GM12872 (cell line): ENCODE data around the gene PRR19.

Experiments
- TF ChIP-seq, protein P1 (sequence below): IDR thresholded peaks from 3 replicates; pipeline ENCODE4 v1.5.1; 2011; ENCODE audit warnings: low read depth, mild to moderate bottlenecking, low read length, moderate library complexity; ENCODE audit not compliant: insufficient read depth

Gene PRR19

DNA sequence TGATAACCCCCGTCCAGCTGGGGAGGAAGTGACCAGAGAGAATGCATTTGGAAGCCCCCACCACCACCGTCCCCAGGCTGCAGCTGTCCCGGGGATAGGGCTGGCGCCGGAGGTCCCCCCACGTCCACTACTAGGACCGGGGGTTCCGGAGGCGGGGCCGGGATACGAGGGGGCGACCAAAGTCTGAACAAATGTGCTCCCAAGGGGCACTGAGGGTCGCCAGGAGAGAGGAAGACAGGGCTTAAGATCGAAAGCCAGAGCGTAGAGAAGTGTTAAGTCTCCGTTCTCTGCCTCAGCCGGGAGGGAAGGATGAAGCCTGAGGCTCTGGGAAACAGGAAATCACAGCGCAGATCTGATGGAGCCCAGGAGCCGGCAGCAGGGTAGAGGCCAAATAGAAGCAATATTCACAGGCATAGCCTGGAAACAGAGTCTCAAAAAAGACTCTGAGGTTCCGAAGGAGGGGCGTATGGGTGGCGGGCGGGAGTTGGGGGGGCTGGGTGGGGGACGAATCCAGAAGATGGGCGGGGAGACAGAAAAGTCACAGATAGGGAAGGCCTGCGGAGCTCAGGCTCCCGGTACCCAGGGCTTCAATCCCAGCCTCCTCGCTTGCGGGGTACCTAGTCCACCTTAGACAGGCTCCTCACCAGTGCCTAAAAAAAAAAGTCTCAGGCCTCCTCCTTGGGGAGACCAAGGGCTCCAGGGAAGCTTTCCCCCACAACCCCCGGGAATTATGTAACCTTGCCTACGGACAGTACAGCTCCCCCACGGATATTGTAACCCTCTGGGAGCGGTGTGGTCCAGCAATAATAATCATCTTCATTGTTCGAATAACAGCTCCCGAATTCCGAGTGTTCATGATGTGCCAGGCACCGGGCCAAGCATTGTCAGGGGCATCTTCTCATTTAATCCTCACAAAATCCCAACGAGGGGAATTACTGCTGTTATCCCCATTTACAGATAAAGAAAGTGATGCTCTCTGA, 45.9 kb upstream of the PRR19 start:
- TF ChIP-seq, protein P1, sequence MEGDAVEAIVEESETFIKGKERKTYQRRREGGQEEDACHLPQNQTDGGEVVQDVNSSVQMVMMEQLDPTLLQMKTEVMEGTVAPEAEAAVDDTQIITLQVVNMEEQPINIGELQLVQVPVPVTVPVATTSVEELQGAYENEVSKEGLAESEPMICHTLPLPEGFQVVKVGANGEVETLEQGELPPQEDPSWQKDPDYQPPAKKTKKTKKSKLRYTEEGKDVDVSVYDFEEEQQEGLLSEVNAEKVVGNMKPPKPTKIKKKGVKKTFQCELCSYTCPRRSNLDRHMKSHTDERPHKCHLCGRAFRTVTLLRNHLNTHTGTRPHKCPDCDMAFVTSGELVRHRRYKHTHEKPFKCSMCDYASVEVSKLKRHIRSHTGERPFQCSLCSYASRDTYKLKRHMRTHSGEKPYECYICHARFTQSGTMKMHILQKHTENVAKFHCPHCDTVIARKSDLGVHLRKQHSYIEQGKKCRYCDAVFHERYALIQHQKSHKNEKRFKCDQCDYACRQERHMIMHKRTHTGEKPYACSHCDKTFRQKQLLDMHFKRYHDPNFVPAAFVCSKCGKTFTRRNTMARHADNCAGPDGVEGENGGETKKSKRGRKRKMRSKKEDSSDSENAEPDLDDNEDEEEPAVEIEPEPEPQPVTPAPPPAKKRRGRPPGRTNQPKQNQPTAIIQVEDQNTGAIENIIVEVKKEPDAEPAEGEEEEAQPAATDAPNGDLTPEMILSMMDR: no peak

DNA sequence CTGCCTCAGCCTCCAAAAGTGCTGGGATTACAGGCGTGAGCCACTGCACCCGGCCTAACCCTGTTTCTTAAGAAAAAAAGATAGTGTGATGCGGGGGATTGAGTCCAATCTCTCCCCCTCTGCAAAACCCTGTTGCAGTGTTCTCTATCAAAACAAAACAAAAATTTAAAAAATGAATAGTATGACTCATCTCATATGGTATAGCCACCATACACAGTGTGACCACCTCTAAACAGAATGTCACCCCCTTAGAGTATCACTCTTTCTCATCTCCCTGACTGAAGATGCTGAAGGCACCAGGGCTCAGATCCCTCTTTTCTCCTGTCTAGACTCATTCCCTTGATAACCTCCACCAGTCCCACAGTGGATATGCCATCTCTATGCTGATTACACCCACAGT, 40.2 kb upstream of the PRR19 start:
- TF ChIP-seq, protein P1: no peak

DNA sequence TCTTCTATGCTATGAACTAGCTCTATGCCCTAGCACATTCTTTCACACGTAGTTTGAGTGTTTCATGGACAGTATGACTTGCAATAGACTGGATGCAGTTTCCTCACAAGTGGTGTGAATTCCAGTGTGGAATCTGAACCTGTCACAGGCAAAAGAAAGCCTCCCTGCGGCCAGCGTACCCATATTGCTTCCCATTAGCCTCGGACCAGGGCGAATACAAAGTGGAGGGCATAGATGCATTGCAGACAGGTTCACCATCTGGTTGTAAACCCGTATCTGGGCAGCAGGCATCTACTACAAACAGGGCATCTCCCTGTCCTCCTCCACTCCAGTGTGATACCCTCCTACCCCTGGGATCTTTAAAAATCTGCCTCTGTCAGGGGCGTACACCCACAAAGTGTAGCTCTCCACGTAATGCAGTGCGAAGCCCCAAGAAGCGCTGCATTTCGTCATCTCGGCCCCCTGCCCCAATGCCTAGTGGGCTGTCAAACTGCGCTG, 34.2 kb upstream of the PRR19 start:
- TF ChIP-seq, protein P1: no peak

DNA sequence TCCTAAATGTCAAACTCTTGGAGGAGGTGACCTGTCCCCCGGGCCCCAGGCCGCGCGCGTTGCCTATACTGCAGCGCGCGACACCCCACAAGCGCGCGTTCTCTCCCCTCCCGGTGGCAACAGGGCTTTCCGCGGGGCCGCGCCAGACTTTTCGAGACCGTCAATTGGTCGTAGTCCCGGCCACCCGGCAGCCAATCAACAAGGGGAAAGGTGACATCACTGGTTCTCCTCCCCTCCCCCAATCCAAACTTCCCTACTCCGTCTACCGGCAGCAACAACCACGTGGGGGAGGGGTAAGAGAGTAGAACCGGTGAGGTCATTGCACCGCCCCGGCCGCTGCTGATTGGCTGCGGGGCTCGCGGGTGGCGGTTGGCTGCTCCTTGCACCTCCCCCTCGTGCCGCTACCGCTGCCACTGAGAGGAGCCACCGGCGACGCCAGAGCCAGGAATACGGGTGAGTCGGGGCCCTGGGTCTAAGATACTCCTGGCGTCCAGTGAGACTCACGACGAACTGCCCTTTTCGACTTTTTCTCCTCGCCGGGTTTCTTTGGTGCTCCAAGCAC, 33.7 kb upstream of the PRR19 start:
- TF ChIP-seq, protein P1: no peak

DNA sequence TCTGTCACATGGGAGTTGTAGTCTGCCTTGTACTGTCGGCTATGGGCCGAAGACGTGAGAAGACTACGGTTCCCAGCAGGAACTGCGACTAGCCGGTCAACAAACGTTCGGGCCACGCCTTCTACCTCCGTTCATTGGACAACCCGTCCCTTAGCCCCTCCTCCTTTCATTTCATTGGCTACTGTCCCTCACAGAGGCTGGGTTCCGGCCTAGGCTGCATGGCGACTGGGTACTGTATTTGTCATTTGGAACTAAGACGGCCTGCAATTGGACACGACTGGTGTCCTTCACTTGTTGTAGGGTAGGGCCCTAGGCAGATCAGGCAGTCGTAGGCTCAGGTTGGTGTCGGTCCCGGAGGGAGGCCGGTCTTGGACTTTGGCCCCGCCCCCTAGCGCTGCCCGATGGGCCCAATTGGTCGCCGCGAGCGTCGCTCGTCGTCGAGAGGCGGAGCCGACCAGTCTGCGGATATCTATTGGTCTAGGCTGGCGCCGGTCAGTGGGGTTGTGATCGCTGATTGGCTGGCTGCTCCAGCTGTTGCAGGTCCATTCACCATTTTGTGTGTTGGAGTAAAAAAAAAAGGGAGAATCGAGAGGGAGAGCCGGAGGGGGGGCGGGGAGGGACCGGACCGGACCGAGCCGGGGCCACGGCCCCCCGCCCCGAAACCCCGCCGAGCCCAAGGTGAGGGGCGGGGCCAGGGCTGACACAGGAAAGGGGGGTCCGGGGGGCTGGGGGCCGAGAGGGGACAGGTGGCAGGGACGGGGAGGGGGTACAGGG, 33.0 kb upstream of the PRR19 start, which contains the start of gene CIC:
TSS of gene CIC (plus strand) at position 549 of the 774 bp plus-strand sequence. CDS start 2,532 bp downstream, outside the sequence.
- TF ChIP-seq, protein P1: no peak

DNA sequence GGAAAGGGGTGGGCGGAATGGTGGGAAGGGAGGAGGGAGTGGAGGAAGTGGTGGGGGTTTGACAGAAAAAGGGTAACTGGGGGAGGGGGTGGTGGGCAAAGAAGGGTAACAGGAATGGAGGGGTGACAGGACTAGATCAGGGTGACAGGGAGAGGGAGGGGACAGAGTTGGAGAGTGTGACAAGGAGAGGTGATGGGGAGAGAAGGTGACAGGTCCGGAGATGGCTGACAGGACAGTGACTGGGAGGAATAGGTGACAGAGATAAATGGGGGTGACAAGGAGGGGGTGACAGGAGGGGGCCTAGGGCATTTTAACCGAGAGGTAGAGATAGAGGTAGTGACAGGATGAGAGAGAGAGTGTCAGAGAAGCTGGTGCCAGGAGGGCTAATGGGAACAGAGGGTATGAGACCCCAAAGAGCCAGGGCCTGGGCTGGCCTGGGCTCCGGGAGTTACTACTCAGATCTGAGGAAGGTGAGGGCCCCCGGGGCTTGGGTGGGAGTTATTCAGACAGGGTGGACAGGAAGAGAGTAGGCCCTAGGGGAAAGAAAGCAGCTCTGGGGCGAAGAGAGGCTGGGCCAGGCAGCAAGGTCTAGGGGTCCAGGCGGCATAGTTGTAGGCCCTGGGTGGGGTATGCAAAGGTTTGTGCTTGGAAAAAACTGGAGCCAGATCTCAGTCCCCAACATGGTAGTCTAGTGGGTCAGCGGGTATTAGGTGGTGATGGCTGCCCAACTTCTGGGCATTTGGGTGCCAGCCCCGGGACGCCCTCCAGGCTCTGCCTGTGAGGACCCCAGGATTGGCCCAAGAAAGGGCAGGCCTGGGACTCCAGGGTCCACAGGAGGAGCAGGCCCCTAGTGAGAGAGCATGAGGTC, 32.2 kb upstream of the PRR19 start:
- TF ChIP-seq, protein P1: no peak
